Thyroid gland (tissue), 4 donors: Measurements from ENCODE around the gene RFX1.

Experiments used
- CTCF ChIP-seq, 6 experiments: fragments of 200-600 bp in 3 of 6; fragments of 450-650 bp in 3 of 6; sonication (generic) in 3 of 6; IDR thresholded peaks; one replicate each; pipeline ENCODE4 v1.5.1; 2016 to 2019; ENCODE audit warnings: antibody characterized with exemption in 6 of 6, mild to moderate bottlenecking in 2 of 6, inconsistent platforms in 1 of 6, moderate library complexity in 1 of 6
- POLR2A ChIP-seq, 2 donors: fragments of 450-650 bp; IDR thresholded peaks; one replicate each; pipeline ENCODE4 v1.6.1; 2017; ENCODE audit warnings: antibody characterized with exemption in 2 of 2, mild to moderate bottlenecking in 2 of 2, moderate library complexity in 1 of 2

- TF ChIP-seq CTCF (IDR thresholded peaks at IDR 0.05): no peak
- no peak for TF ChIP-seq POLR2A (IDR thresholded peaks at IDR 0.05)
These were observed 48.0 kb upstream of the RFX1 start for GRCh38 chr19:14054099-14054498.
